Measurements from ENCODE around the gene ABHD12.

The ABHD12 gene

GRCh38 chr20:25289886-25290597, 100.6 kb downstream of the ABHD12 start:
- no peak for DNase-seq (ENCODE audit: low spot score)

- DNase-seq (ENCODE audit: low spot score): no peak
Observed at GRCh38 chr20:25288291-25289181, 102.1 kb downstream of the ABHD12 start.

GRCh38 chr20:25287631-25288290, 102.9 kb downstream of the ABHD12 start:
- DNase-seq (ENCODE audit: low spot score): no peak

GRCh38 chr20:25286917-25287316, 103.7 kb downstream of the ABHD12 start:
- DNase-seq (ENCODE audit: low spot score): no peak

- no peak for DNase-seq (ENCODE audit: low spot score)
Observed at GRCh38 chr20:25285856-25286798, 104.5 kb downstream of the ABHD12 start.

- no peak for DNase-seq (ENCODE audit: low spot score)
Observed at GRCh38 chr20:25285091-25285647, 105.5 kb downstream of the ABHD12 start.

GRCh38 chr20:25284131-25284601, 106.5 kb downstream of the ABHD12 start:
- DNase-seq (ENCODE audit: low spot score): no peak

- no peak for DNase-seq (ENCODE audit: low spot score)
Observed at GRCh38 chr20:25283221-25283951, 107.2 kb downstream of the ABHD12 start.

- no peak for DNase-seq (ENCODE audit: low spot score)
Observed at GRCh38 chr20:25282796-25283195, 107.8 kb downstream of the ABHD12 start.

- DNase-seq (ENCODE audit: low spot score): no peak
Observed at GRCh38 chr20:25282034-25282781, 108.4 kb downstream of the ABHD12 start.

- DNase-seq (ENCODE audit: low spot score): no peak
Observed at GRCh38 chr20:25281541-25281991, 109.1 kb downstream of the ABHD12 start.

- DNase-seq (ENCODE audit: low spot score): no peak
Observed at GRCh38 chr20:25280574-25281535, 109.8 kb downstream of the ABHD12 start.

GRCh38 chr20:25280051-25280573, 110.5 kb downstream of the ABHD12 start:
- DNase-seq (ENCODE audit: low spot score): no peak

- DNase-seq (ENCODE audit: low spot score): no peak
Observed at GRCh38 chr20:25279403-25279802, 111.2 kb downstream of the ABHD12 start.

GRCh38 chr20:25278636-25279361, 111.8 kb downstream of the ABHD12 start:
- no peak for DNase-seq (ENCODE audit: low spot score)

- no peak for DNase-seq (ENCODE audit: low spot score)
Observed at GRCh38 chr20:25277941-25278521, 112.6 kb downstream of the ABHD12 start.

Data from globus pallidus (tissue), 1 donor.